GM12878 (cell line): ENCODE results near the gene MR1. TPM values are rescaled to one million over a fixed set of nuclear protein-coding genes. Genes with fewer than 3 reads are reported as not detected.
A peak's percentile ranks its signal among the peaks of the same experiment; 100 is the strongest.

Experiments
- ATAC-seq: fragments of 200-7000 bp; cut with Tn5 transposase; 3 replicates; pipeline ENCODE4 v1.9.1; 2020; ENCODE audit warnings: mild to moderate bottlenecking, moderate library complexity
- BruUV-seq: library from RNA; stranded (reverse); fragments of 400-500 nt; replicated peaks from 2 replicates; lab custom pipeline; 2021; lab: Mats Ljungman, UMichigan
- CTCF ChIA-PET: fragments of 300-600 bp; sonication (Branson Sonifier 250); formaldehyde crosslinking; extraction: SDS; loops from one replicate; lab custom pipeline; 2021; ENCODE audit warnings: inconsistent platforms; lab: Yijun Ruan, JAX
- POLR2A ChIA-PET: fragments of 350-600 bp; formaldehyde crosslinking; extraction: SDS; loops from one replicate; lab custom pipeline; 2021; ENCODE audit warnings: inconsistent platforms; lab: Charles Lee
- RAD21 ChIA-PET: fragments of 300-600 bp; sonication (Branson Sonifier 250); formaldehyde crosslinking; loops from one replicate; lab custom pipeline; 2023; ENCODE audit warnings: antibody characterized with exemption; ENCODE audit not compliant: unreplicated experiment; lab: Charles Lee
- SMC1A ChIA-PET: fragments of 300-600 bp; sonication (Branson Sonifier 250); formaldehyde crosslinking; loops from one replicate; lab custom pipeline; 2023; ENCODE audit not compliant: unreplicated experiment, uncharacterized antibody; lab: Charles Lee
- DNase-seq: peaks from one replicate; pipeline ENCODE4 v3.0.0-alpha.2; 2011; ENCODE audit warnings: low read depth, low spot score
- FAIRE-seq: peaks from 3 replicates; lab custom pipeline; 2011; peaks lifted over from hg19 to GRCh38; lab: Jason Lieb, UNC
- H2AFZ ChIP-seq: 2 replicates; pipeline ENCODE4 v1.6.0; 2011; ENCODE audit warnings: low read depth, low read length, control low read depth; ENCODE audit not compliant: control insufficient read depth
- H3K27ac ChIP-seq: 2 replicates; pipeline ENCODE4 v1.5.1; 2011; ENCODE audit warnings: control low read depth; ENCODE audit not compliant: control insufficient read depth, insufficient read depth
- H3K27me3 ChIP-seq, 2 experiments: replicated peaks in 1 of 2; 2 replicates each; pipeline versions ENCODE4 v1.6.0 to v1.6.1; 2011; ENCODE audit warnings: low read length in 1 of 2; ENCODE audit not compliant: control insufficient read depth in 2 of 2, insufficient read depth in 2 of 2
- H3K36me3 ChIP-seq, 2 experiments: 2 replicates each; pipeline ENCODE4 v1.5.1; 2011; ENCODE audit warnings: low read length in 1 of 2; ENCODE audit not compliant: control insufficient read depth in 2 of 2, insufficient read depth in 2 of 2
- H3K4me1 ChIP-seq: 2 replicates; pipeline ENCODE4 v1.6.1; 2011; ENCODE audit warnings: mild to moderate bottlenecking, low read length, moderate library complexity, mixed read lengths; ENCODE audit not compliant: control insufficient read depth, insufficient read depth
- H3K4me2 ChIP-seq: 2 replicates; pipeline ENCODE4 v1.6.0; 2011; ENCODE audit warnings: control low read depth; ENCODE audit not compliant: control insufficient read depth, insufficient read depth
- H3K4me3 ChIP-seq: fragments of 200-600 bp; sonication (generic); 2 replicates; pipeline ENCODE4 v1.5.1; 2016
- H3K79me2 ChIP-seq: 2 replicates; pipeline ENCODE4 v1.6.0; 2011; ENCODE audit warnings: low read length; ENCODE audit not compliant: control insufficient read depth, insufficient read depth
- H3K9ac ChIP-seq: 2 replicates; pipeline ENCODE4 v1.8.0; 2011; ENCODE audit warnings: low read length, control low read depth, mixed read lengths; ENCODE audit not compliant: control insufficient read depth, insufficient read depth
- H3K9me3 ChIP-seq: replicated peaks from 3 replicates; pipeline ENCODE4 v1.5.1; 2011; ENCODE audit warnings: mild to moderate bottlenecking, low read length; ENCODE audit not compliant: control insufficient read depth, insufficient read depth
- H4K20me1 ChIP-seq: 2 replicates; pipeline ENCODE4 v1.6.0; 2011; ENCODE audit not compliant: control insufficient read depth, insufficient read depth
- DPF2 ChIP-seq: fragments of 450-650 bp; IDR thresholded peaks from 2 replicates; pipeline ENCODE4 v1.6.1; 2017; ENCODE audit warnings: mild to moderate bottlenecking
- WGBS: methylation state at CpG from one replicate; pipeline ENCODE4 v1.1.6; 2016; ENCODE audit warnings: low lambda C conversion rate; ENCODE audit not compliant: insufficient replicate concordance, insufficient coverage; ENCODE audit errors: missing lambda C conversion rate; 5-methylcytosine and 5-hydroxymethylcytosine counted together
- in situ Hi-C: fragments of 300-500 bp; cut with MboI; formaldehyde crosslinking; loops from 9 replicates; pipeline ENCODE4 v1.14.3; 2018; ENCODE audit warnings: mixed read lengths
- intact Hi-C: fragments of 100-400 bp; cut with micrococcal nuclease; formaldehyde crosslinking; loops from one replicate; pipeline ENCODE4 v1.14.2; 2022; ENCODE audit not compliant: unreplicated experiment
- polyA plus RNA-seq, 11 experiments: library from polyadenylated mRNA; depleted of rRNA in 4 of 11; unstranded in 6 of 11; stranded (reverse) in 5 of 11; fragments of >200 nt; fragmentation: Nextera tagmentation in 4 of 11; fragmentation: Illumina TruSeq in 1 of 11; extraction: Ambion mirVana in 4 of 11; extraction: Trizol in 1 of 11; gene quantifications; 1 replicate in 1 of 11; 2 replicates in 10 of 11; pipeline versions ENCODE4 v1.2.1 to v1.2.3, GENCODE V29; 2011 to 2016; ENCODE audit warnings: inconsistent platforms in 2 of 11, missing spikeins in 2 of 11, low read depth in 1 of 11
- total RNA-seq, 4 experiments: library from RNA; depleted of rRNA in 3 of 4; stranded (reverse); fragments of >200 nt in 3 of 4; fragmentation: Illumina TruSeq in 1 of 4; extraction: Trizol in 1 of 4; gene quantifications; 2 replicates each; pipeline versions ENCODE4 v1.2.1 to v1.2.3, GENCODE V29; 2013 to 2021
- TF ChIP-seq, protein P1 (sequence below): fragments of 450-650 bp; IDR thresholded peaks from 2 replicates; pipeline ENCODE4 v1.6.1; 2017; ENCODE audit warnings: mild to moderate bottlenecking, moderate library complexity

Gene MR1
- total and polyA plus RNA-seq, 10 of the 15 experiments (the other 5 are each of a cell fraction or from before 2014, with no cell fraction given), result 24.7 to 65.9 (median 30.9) TPM

DNA sequence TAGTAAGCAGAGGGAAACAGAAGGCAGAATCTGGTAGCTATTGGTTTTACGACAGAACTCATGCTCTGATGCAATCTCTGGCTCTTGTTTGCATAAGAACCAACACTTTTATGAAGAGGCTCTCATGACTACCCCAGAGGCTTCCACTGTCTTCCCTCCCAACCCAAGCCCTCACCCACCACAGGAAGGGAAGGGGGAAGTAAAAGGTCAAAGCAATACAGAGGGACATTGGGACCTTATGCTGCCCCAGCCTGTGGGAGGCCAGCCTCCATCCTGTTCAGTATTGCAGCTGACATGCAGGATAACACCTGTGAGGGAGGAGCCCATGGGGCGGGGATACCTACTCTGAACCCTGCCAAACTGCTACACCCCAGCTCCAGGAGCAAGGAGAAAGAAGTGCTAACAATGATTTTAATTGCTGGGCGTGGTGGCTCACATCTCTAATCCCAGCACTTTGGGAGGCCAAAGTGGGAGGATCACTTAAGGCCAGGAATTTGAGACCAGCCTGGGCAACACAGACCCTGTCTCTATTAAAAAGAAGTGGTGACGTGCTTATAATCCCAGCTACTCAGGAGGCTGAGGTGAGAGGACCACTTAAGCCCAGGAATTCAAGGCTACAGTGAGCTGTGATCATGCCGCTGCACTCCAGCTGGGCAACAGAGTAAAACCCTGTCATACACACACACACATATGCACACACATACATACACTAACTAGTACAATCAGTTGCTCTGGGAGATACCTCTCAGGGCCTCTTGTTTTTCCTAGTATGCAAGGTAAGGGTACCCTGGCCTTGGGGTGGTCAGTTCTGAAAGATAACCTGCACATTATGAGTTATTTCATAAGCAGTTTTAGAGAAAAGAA is 9.5 kb downstream of the MR1 start:
- Histone ChIP-seq H3K4me1 (peaks cover 20% of the 10 kb centered on the region), H3K4me2 (peak overlapping the region; percentile 38; the same call in 1 of the 2 replicates), H3K36me3 (peaks cover 0 to 9% of the 10 kb centered on the region in 2 experiments; a peak in 1 of 4 replicates), H4K20me1 (no peaks in the 10 kb centered on the region), H3K27ac (peak overlapping the region; percentile 40), H3K9ac (no peak overlapping the region), H3K9me3 (no peaks in the 10 kb centered on the region), H3K79me2 (peaks cover 30% of the 10 kb centered on the region), H3K4me3 (no peak overlapping the region), H3K27me3 (no peaks in the 10 kb centered on the region), H2AFZ (no peak overlapping the region)
- ChIA-PET SMC1A (interaction anchor here (0.9 to 13.6 kb wide), 26 partner anchors 9 to 162 kb away, joined by 3 to 276 read pairs (median 4); partner anchors contain the start of genes MR1 and STX6), POLR2A (interaction anchor here (0.6 to 2.7 kb wide), 20 partner anchors 10 to 110 kb away, joined by 3 to 15 read pairs (median 4); partner anchors contain the start of genes MR1 and STX6), CTCF (interaction anchor here (0.6 to 13.7 kb wide), 20 partner anchors 8 to 166 kb away, joined by 3 to 321 read pairs (median 4); partner anchors contain the start of gene MR1), RAD21 (interaction anchor here (0.9 to 13.1 kb wide), 21 partner anchors 10 to 182 kb away, joined by 3 to 189 read pairs (median 5); partner anchors contain the start of gene MR1)
- no peak for FAIRE-seq
- BruUV-seq, result no TSS peak
- WGBS, result 74% methylated on average over 5 of the region's 5 CpGs
- ATAC-seq, result peak; percentile 13; the same call in 1 of the 3 replicates
- in situ Hi-C loops, result no loop called here
- intact Hi-C loops, result no loop called here
- DNase-seq, result no peak
- TF ChIP-seq, protein P1, sequence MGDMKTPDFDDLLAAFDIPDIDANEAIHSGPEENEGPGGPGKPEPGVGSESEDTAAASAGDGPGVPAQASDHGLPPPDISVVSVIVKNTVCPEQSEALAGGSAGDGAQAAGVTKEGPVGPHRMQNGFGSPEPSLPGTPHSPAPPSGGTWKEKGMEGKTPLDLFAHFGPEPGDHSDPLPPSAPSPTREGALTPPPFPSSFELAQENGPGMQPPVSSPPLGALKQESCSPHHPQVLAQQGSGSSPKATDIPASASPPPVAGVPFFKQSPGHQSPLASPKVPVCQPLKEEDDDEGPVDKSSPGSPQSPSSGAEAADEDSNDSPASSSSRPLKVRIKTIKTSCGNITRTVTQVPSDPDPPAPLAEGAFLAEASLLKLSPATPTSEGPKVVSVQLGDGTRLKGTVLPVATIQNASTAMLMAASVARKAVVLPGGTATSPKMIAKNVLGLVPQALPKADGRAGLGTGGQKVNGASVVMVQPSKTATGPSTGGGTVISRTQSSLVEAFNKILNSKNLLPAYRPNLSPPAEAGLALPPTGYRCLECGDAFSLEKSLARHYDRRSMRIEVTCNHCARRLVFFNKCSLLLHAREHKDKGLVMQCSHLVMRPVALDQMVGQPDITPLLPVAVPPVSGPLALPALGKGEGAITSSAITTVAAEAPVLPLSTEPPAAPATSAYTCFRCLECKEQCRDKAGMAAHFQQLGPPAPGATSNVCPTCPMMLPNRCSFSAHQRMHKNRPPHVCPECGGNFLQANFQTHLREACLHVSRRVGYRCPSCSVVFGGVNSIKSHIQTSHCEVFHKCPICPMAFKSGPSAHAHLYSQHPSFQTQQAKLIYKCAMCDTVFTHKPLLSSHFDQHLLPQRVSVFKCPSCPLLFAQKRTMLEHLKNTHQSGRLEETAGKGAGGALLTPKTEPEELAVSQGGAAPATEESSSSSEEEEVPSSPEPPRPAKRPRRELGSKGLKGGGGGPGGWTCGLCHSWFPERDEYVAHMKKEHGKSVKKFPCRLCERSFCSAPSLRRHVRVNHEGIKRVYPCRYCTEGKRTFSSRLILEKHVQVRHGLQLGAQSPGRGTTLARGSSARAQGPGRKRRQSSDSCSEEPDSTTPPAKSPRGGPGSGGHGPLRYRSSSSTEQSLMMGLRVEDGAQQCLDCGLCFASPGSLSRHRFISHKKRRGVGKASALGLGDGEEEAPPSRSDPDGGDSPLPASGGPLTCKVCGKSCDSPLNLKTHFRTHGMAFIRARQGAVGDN, result 0 out of 2 replicates have a peak, but pooled peaks have one; percentile 17
- no peak for TF ChIP-seq DPF2
